ENCODE measurements around the gene GARIN5B.

The GARIN5B gene

DNA sequence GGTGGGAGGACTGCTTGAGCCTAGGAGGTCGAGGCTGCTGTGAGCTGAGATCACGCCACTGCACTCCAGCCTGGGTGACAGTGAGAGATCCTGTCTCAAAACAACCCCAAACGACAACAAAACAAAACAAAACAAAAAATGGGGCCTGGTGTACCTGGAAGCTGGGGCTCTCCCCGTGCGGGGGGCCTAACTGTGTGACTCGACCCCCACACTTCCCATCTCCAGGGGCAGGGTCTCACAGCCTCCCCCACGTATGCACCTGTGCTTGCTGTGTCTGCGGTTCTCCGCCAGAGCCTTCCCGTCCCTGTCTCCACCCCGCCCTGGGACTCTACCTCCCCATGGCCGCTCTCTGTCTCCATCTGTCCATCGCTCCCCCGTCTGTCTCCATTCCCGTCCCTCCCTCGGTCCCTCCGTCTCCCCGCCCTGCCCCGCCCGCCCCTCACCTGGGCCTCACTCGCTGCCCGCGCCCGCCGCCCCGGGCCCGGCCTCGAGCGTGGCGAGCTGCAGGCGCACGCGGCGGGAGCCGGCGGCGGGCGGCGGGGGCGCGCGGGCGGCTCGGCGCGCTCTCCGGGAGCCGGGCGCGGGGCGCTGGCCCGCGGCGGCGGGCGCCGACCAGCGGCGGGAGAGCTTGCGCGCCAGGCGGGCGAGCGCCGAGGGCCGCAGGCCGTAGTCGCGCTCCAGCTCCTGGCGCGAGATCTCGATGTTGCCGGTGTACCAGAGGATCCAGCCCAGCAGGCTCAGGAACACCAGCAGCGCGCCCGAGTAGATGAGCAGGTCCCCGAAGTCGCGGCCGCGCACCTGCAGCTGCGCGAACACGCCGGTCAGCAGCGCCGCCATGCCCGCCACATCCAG, 20.4 kb upstream of the GARIN5B start:
- peak overlapping the region; percentile 60 for H3K4me3 ChIP-seq (ENCODE audit: low read depth, low read length)
- DNase-seq (ENCODE audit: low read depth) = peak; percentile 80
- TF ChIP-seq, protein P1, sequence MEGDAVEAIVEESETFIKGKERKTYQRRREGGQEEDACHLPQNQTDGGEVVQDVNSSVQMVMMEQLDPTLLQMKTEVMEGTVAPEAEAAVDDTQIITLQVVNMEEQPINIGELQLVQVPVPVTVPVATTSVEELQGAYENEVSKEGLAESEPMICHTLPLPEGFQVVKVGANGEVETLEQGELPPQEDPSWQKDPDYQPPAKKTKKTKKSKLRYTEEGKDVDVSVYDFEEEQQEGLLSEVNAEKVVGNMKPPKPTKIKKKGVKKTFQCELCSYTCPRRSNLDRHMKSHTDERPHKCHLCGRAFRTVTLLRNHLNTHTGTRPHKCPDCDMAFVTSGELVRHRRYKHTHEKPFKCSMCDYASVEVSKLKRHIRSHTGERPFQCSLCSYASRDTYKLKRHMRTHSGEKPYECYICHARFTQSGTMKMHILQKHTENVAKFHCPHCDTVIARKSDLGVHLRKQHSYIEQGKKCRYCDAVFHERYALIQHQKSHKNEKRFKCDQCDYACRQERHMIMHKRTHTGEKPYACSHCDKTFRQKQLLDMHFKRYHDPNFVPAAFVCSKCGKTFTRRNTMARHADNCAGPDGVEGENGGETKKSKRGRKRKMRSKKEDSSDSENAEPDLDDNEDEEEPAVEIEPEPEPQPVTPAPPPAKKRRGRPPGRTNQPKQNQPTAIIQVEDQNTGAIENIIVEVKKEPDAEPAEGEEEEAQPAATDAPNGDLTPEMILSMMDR (conservative IDR thresholded peaks at IDR 0.05; ENCODE audit: low read depth, low read length) = no peak

DNA sequence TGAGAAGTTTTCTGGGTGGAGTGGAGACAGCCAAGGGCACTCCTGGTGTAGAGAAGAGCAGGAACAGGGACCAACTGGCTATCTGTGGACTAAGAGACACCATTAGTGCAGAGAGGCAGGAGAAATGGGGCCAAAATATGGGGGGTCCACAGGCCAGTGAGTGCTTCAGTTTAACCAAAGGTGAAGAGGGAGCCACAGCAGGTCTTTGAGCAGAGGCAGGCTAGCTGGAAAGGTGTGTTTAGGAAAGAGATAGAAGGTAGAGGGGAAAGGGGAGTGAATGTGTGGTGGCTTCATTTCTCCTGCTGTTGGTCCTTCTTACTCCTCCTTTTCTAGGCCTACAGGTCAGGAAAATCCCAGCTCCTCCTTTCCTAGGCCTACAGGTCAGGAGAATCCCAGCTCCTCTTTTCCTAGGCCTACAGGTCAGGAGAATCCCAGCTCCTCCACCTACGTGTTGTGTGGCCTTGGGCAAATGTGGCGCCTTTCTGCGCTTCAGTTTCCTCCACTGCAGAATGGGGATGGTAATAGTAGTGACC, 19.5 kb upstream of the GARIN5B start:
- no peak overlapping the region for H3K4me3 ChIP-seq (ENCODE audit: low read depth, low read length)
- no peak for DNase-seq (ENCODE audit: low read depth)
- TF ChIP-seq, protein P1 (conservative IDR thresholded peaks at IDR 0.05; ENCODE audit: low read depth, low read length) = no peak

DNA sequence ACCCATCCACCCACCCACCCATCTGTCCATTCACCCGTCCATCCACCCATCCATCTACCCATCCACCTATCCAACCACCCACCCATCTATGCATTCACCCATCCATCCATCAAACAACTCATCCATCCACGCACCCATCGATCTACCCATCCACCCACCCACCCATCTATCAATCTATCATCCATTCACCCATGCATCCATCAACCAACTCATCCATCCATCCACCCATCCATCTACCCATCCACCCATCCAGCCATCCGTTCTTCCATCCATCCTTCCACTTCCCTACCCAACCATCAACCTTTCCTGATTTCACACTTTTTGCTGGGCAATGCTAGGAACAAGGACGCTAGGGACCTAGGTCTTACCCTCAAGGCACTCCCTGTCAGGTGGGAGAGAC, 19.0 kb upstream of the GARIN5B start:
- H3K4me3 ChIP-seq (ENCODE audit: low read depth, low read length) = no peak overlapping the region
- DNase-seq (ENCODE audit: low read depth) = no peak
- TF ChIP-seq, protein P1 (conservative IDR thresholded peaks at IDR 0.05; ENCODE audit: low read depth, low read length) = no peak

DNA sequence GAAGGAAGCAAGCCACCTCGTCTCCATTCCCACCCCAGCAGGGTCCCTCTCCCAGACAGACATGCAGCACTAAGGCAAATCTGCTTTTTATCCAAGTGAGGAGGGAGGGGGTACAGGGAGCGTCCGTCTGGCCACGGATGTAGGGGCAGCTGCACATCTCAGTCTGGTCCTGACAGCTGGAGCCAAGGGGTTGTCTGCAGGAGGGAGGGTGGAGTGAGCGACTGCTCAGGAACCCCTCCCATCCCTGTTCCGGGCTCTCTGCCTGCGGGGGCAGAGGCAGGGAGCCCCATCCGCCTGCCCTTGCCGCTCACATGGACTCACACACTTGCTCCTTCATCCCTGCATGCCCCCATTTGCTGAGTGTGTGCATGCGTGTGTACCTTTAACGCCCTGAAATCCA, 16.1 kb upstream of the GARIN5B start:
- DNase-seq (ENCODE audit: low read depth) = no peak
- H3K4me3 ChIP-seq (ENCODE audit: low read depth, low read length) = no peak overlapping the region
- TF ChIP-seq, protein P1 (conservative IDR thresholded peaks at IDR 0.05; ENCODE audit: low read depth, low read length) = no peak

DNA sequence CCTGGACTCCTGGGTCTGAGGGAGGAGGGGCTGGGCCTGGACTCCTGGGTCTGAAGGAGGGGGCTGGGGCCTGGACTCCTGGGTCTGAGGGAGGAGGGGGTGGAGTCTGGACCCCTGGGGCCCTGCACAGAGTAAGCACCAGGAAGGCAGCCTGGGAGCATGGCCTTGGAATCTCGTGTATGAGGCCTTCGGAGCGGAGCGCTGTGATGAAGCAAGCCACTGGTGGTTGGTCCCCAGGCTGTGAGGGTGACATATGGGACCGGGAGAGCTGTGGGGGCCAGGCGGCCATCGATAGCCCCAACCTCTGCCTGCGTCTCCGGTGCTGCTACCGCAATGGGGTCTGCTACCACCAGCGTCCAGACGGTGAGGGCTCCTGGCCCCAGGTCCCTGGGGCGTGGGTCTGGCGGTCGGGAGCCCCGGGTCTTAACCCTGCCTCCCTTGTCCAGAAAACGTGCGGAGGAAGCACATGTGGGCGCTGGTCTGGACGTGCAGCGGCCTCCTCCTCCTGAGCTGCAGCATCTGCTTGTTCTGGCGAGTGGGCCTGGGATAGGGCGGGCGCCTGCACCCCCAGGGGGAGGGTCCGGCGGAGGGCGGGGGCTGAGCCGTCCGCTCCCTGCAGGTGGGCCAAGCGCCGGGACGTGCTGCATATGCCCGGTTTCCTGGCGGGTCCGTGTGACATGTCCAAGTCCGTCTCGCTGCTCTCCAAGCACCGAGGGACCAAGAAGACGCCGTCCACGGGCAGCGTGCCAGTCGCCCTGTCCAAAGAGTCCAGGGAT, 14.5 kb upstream of the GARIN5B start:
- no peak overlapping the region for H3K4me3 ChIP-seq (ENCODE audit: low read depth, low read length)
- TF ChIP-seq, protein P1 (conservative IDR thresholded peaks at IDR 0.05; ENCODE audit: low read depth, low read length) = no peak
- no peak for DNase-seq (ENCODE audit: low read depth)

DNA sequence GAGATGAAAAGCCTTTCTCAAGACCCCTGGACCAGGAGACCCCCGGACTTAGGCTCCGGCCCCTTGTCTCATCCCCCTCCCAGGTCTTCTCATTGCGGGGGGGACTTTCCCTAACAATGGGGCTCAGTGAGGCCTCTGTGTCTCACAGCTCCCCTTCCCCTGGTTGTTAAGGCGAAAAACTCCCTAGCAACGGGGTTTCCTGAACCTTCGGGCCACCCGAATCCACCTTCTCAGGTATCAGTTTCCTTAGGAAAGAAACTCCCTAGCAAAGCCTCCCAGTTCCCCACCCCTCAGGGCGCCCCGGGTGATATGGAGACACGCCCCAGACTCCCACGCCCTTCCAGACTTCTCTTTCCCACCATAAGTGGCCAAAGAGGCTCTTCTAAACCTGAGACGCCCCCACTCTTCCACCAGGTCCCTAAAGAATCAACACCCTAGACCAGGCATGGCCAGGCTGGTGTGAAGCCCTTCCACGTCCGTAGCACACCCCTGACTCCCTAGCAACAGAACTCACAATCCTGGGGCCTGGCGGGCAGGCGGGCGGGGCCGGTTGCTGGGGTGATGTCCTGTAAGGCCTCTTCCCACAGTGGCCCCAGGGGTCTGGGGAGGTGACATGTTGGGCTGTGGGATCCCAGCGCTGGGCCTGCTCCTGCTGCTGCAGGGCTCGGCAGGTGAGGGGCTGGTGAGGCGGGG, 13.3 kb upstream of the GARIN5B start, which contains the start of gene TMEM190:
Gene TMEM190, plus strand, starts transcription at position 586 of the 693 bp plus-strand sequence. Its CDS starts 28 bp downstream, at position 614.
- TF ChIP-seq, protein P1 (conservative IDR thresholded peaks at IDR 0.05; ENCODE audit: low read depth, low read length) = no peak
- H3K4me3 ChIP-seq (ENCODE audit: low read depth, low read length) = no peak within 1 kb of the TSS
- no peak for DNase-seq (ENCODE audit: low read depth)
